A549 (cell line): Measurements from ENCODE around the gene NTRK1.

Experiments
- CEBPB ChIP-seq, 2 experiments: fragments of >200 bp in 1 of 2; sonication (Bioruptor Twin) in 1 of 2; formaldehyde crosslinking in 1 of 2; IDR thresholded peaks; 2 replicates each; pipeline ENCODE4 v1.6.1; 2012 to 2016
- EP300 ChIP-seq, 2 experiments: fragments of >200 bp; sonication (Bioruptor Twin); formaldehyde crosslinking; IDR thresholded peaks; 2 replicates in 1 of 2; 3 replicates in 1 of 2; pipeline ENCODE4 v1.6.1; 2016 to 2017
- ESRRA ChIP-seq: fragments of 150-350 bp; IDR thresholded peaks from 2 replicates; pipeline ENCODE4 v1.6.1; 2014; ENCODE audit warnings: mild to moderate bottlenecking, low read length, borderline replicate concordance
- JUN ChIP-seq, 2 experiments: fragments of >200 bp; sonication (Bioruptor Twin); formaldehyde crosslinking; IDR thresholded peaks; 2 replicates in 1 of 2; 3 replicates in 1 of 2; pipeline ENCODE4 v1.6.1; 2016 to 2017
- MYC ChIP-seq: IDR thresholded peaks from 2 replicates; pipeline ENCODE4 v1.6.1; 2012; ENCODE audit warnings: mild to moderate bottlenecking, inconsistent platforms, low read length, improper control_type of control experiment, borderline replicate concordance
- PHF8 ChIP-seq: fragments of 200-600 bp; sonication (generic); IDR thresholded peaks from 2 replicates; pipeline ENCODE4 v1.6.1; 2016; ENCODE audit warnings: low read depth, mild to moderate bottlenecking, antibody characterized with exemption, moderate library complexity, borderline replicate concordance
- POLR2A ChIP-seq: IDR thresholded peaks from 2 replicates; pipeline ENCODE4 v1.6.1; 2012; ENCODE audit warnings: mild to moderate bottlenecking, low read length
- RFX5 ChIP-seq: fragments of 450-650 bp; IDR thresholded peaks from 2 replicates; pipeline ENCODE4 v1.7.1; 2014; ENCODE audit warnings: antibody characterized with exemption, mild to moderate bottlenecking, moderate library complexity
- TP53 ChIP-seq: fragments of 250-450 bp; sonication (Bioruptor Pico); IDR thresholded peaks from 2 replicates; pipeline ENCODE4 v1.5.0; 2021; ENCODE audit warnings: mild to moderate bottlenecking, moderate library complexity
- TF ChIP-seq, protein P1 (sequence below): fragments of >200 bp; sonication (Bioruptor Twin); formaldehyde crosslinking; IDR thresholded peaks from 3 replicates; pipeline ENCODE4 v1.5.1; 2016
- TF ChIP-seq, protein P2 (sequence below): IDR thresholded peaks from 2 replicates; pipeline ENCODE4 v1.6.1; 2012

DNA sequence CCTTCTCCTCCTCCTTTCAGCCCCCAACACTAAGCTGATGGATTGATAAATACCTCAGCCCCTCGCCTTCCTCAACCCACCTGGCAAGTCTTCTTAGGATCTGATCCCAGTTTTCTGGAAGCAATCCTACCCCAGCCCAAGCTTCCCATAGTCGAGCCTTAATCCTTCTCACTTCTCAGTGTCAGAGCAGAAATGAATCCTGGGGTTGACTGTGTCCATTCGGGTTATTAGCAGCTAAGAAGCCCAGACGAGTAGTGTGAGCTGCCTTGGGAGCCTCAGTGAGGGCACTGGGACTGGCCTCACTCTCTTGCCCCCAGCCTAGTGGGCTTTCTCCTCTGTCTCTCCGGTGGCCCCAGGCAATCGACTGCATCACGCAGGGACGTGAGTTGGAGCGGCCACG, 20.4 kb downstream of the NTRK1 start:
- TF ChIP-seq RFX5, result no peak
- TF ChIP-seq, protein P1, sequence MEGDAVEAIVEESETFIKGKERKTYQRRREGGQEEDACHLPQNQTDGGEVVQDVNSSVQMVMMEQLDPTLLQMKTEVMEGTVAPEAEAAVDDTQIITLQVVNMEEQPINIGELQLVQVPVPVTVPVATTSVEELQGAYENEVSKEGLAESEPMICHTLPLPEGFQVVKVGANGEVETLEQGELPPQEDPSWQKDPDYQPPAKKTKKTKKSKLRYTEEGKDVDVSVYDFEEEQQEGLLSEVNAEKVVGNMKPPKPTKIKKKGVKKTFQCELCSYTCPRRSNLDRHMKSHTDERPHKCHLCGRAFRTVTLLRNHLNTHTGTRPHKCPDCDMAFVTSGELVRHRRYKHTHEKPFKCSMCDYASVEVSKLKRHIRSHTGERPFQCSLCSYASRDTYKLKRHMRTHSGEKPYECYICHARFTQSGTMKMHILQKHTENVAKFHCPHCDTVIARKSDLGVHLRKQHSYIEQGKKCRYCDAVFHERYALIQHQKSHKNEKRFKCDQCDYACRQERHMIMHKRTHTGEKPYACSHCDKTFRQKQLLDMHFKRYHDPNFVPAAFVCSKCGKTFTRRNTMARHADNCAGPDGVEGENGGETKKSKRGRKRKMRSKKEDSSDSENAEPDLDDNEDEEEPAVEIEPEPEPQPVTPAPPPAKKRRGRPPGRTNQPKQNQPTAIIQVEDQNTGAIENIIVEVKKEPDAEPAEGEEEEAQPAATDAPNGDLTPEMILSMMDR, result no peak
- TF ChIP-seq CEBPB (IDR thresholded peaks at IDR 0.05), result no peak
- no peak for TF ChIP-seq MYC
- TF ChIP-seq, protein P2, sequence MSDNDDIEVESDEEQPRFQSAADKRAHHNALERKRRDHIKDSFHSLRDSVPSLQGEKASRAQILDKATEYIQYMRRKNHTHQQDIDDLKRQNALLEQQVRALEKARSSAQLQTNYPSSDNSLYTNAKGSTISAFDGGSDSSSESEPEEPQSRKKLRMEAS, result no peak
- no peak for TF ChIP-seq TP53 (CRISPR knock-in tag)
- TF ChIP-seq POLR2A, result no peak
- no peak for TF ChIP-seq JUN (IDR thresholded peaks at IDR 0.05)
- no peak for TF ChIP-seq EP300 (IDR thresholded peaks at IDR 0.05)
- TF ChIP-seq ESRRA, result no peak
- no peak for TF ChIP-seq PHF8
